IMR-90 (cell line): ENCODE data around the gene MYO1G.

Experiments
- CEBPB ChIP-seq: IDR thresholded peaks from 2 replicates; pipeline ENCODE4 v1.6.1; 2012; ENCODE audit warnings: low read depth, low read length, improper control_type of control experiment
- CHD1 ChIP-seq: IDR thresholded peaks from 2 replicates; pipeline ENCODE4 v1.6.1; 2012; ENCODE audit warnings: low read depth, low read length, improper control_type of control experiment
- CTCF ChIP-seq: conservative IDR thresholded peaks from 2 replicates; pipeline ENCODE4 v1.5.1; 2012; ENCODE audit warnings: mild to moderate bottlenecking, low read depth, low read length, improper control_type of control experiment
- FOS ChIP-seq: fragments of 150-350 bp; IDR thresholded peaks from 2 replicates; pipeline ENCODE4 v1.6.1; 2016; ENCODE audit warnings: low read depth, low read length
- MAFK ChIP-seq: IDR thresholded peaks from 2 replicates; pipeline ENCODE4 v1.6.1; 2012; ENCODE audit warnings: low read depth, low read length, improper control_type of control experiment
- POLR2A ChIP-seq: IDR thresholded peaks from 2 replicates; pipeline ENCODE4 v1.6.1; 2012; ENCODE audit warnings: mild to moderate bottlenecking, low read depth, low read length
- RAD21 ChIP-seq: IDR thresholded peaks from 2 replicates; pipeline ENCODE4 v1.6.1; 2012; ENCODE audit warnings: low read length, improper control_type of control experiment

GRCh38 chr7:44959433-44959951 is 19.3 kb downstream of the MYO1G start:
- TF ChIP-seq POLR2A (no peak), FOS (no peak), MAFK (no peak), CEBPB (no peak), CTCF (no peak), RAD21 (no peak), CHD1 (no peak)
